Measurements from ENCODE around the gene PPM1H.

Gene PPM1H

DNA sequence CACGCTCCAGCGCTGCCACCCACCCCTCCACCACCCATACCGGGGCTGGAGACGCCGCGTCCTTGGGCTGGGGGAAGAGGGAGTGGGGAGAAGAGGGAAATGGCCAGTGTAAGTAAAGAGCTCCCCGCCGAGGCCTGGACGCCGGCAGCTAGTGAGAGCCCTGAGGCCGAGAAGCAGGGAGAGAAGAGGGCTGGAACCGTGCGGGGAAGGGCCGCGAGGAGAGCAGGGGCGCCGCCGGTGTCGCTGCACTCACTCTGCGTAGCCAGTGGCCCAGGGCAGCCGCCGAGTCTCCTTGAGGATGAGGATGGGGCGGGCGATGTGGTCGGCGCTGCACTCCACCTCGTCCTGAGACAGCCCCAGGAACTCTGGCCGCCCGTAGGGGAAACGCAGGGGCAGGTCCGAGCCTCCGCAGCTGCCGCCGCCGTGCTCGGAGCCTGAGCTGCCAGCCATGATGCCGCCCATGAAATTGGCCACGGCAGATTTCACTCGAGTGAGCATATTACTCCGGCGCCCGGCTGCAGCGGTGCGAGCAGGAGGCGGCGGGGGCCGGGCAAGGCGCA is 631 bp downstream of the PPM1H start:
- H3K4me3 ChIP-seq (ENCODE audit: low read depth, low read length), result peak overlapping the region; percentile 65
- TF ChIP-seq, protein P1, sequence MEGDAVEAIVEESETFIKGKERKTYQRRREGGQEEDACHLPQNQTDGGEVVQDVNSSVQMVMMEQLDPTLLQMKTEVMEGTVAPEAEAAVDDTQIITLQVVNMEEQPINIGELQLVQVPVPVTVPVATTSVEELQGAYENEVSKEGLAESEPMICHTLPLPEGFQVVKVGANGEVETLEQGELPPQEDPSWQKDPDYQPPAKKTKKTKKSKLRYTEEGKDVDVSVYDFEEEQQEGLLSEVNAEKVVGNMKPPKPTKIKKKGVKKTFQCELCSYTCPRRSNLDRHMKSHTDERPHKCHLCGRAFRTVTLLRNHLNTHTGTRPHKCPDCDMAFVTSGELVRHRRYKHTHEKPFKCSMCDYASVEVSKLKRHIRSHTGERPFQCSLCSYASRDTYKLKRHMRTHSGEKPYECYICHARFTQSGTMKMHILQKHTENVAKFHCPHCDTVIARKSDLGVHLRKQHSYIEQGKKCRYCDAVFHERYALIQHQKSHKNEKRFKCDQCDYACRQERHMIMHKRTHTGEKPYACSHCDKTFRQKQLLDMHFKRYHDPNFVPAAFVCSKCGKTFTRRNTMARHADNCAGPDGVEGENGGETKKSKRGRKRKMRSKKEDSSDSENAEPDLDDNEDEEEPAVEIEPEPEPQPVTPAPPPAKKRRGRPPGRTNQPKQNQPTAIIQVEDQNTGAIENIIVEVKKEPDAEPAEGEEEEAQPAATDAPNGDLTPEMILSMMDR (IDR thresholded peaks at IDR 0.05; ENCODE audit: low read depth, low read length), result no peak

DNA sequence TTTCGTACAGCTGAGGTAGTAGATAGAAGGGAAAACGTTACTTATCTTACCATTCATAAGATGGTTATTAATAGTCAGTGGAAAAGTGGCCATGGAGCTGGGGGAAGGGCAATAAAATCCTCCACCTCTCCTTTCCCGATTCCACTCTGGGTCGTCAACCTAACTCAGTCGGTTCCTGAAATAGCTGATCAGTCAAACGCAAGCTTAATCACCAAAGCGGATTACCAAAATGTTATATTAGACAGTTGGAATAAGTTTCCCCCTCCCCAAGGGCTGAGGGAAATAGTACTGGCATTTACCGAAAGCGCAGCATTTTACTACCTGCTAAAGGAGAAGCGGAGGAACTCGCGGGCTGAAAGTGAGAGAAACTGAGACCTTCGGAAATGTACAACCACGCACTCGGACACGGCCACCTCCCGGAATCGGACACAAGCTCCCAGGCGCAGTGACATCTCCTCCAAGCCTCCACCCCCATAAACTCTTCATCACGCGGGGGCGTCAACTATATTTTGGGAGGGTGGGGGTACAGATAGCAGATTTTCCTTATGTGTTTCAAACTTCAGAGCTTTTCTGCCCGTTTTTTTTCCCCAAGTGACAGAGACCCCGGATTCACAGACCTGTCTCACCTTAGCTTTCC is 1.2 kb downstream of the PPM1H start:
- TF ChIP-seq, protein P1 (IDR thresholded peaks at IDR 0.05; ENCODE audit: low read depth, low read length), result no peak
- H3K4me3 ChIP-seq (ENCODE audit: low read depth, low read length), result peak overlapping the region; percentile 65

DNA sequence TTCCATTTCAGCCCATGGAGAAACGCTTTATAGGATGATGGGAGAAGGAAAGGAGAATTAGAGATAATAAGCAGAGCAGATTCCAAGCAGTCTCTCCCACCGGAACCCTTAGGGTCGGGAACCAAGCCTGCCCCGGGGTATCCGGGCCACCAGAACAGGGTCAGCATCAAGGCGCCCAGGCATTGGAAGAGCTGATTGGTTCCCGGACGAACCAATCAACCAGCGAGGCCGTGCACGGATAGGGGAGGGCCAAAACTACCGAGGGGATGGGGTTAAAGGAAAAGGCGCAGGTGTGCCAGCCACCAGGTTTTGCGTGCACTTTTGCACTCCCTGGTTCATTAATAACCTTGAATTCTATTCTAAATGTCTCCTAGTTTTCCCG is 1.7 kb downstream of the PPM1H start:
- TF ChIP-seq, protein P1 (IDR thresholded peaks at IDR 0.05; ENCODE audit: low read depth, low read length), result no peak
- no peak overlapping the region for H3K4me3 ChIP-seq (ENCODE audit: low read depth, low read length)

- TF ChIP-seq, protein P1 (IDR thresholded peaks at IDR 0.05; ENCODE audit: low read depth, low read length), result no peak
Observed at GRCh38 chr12:62931477-62931876, 3.5 kb downstream of the PPM1H start.

DNA sequence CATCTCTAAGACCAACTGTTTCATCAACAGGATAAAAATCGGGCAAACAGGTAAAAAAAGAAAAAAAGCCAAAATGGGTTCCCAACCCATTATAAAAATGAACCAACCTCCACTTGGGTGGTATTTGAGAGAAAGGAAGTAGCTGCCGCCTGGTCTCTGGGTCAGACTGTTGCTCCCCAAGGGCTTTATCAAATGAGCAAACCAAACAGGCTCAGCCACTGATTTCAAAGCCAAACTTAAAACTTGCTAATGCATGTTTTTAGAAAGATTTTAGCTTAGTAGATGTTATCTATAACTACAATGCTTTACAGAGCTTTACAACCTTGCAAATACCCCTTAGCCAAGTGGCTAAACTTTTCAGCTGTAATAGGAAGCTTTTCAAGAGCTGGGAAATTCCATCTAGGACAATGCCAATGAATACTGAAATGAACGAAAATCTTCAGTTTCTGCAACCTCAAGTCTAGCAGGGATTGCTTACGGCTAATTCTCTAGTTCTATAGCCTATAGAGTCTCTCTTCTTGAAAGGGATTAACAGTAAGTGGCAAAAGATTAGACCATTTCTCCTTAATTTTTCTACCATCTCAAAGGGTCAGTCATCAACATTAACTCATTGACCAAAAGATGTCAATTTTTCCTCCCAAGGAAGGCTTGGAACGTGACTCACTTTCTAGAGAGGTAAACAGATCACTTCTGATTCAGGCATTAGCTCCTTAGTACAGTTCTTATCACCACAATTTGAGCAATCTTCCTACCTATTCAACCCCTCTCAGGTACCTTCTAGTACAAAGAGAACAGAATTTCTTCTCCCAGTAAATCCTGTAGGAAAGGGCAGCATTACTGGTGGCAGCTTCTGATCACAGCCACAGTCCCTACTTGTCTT is 4.2 kb downstream of the PPM1H start:
- TF ChIP-seq, protein P1 (IDR thresholded peaks at IDR 0.05; ENCODE audit: low read depth, low read length), result no peak

More at GRCh38 chr12:62931477-62931876, 3.5 kb downstream of the PPM1H start:
- no peak overlapping the region for H3K4me3 ChIP-seq (ENCODE audit: low read depth, low read length)

DNA sequence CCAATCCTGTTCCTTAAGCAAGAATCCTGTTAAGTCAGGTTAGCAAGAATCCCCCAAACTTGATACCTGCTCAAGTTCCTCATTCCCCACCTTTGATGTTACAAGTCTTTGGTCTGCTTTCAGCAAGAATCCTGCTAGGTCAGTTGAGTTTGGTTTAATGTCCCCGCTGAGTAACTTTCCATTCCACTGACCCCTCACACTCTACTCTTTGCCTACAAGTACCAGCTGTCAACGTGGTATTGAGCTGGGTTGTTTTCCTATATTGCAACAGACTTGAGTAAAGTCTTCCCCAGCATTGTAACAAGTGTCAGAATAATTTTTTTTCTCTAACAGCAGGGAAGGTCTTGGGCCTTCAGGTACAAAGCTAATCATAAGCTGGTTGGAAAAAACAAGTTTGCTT is 6.3 kb downstream of the PPM1H start:
- TF ChIP-seq, protein P1 (IDR thresholded peaks at IDR 0.05; ENCODE audit: low read depth, low read length), result no peak

More for the DNA sequence above, 4.2 kb downstream of the PPM1H start:
- no peak overlapping the region for H3K4me3 ChIP-seq (ENCODE audit: low read depth, low read length)

DNA sequence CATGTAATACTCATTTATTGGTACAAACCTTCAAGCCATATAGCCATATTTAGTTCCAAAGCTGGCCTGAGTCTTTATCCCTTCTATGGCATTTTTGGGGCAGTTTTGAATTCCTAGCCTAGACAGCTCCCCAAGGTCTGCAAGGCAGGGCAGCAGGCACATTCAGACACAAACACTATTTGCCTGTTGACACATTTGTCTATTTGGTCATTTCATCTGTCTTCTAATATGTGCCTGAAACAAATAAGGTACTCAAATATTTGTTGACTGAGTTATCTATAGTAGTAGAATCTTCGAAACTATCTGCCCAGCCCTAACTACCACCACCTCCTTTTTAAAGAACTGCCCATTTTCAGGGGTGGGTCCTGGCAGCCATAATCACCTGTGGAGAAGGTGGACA is 9.3 kb downstream of the PPM1H start:
- TF ChIP-seq, protein P1 (IDR thresholded peaks at IDR 0.05; ENCODE audit: low read depth, low read length), result no peak

More for the DNA sequence above, 6.3 kb downstream of the PPM1H start:
- no peak overlapping the region for H3K4me3 ChIP-seq (ENCODE audit: low read depth, low read length)

More for the DNA sequence above, 9.3 kb downstream of the PPM1H start:
- no peak overlapping the region for H3K4me3 ChIP-seq (ENCODE audit: low read depth, low read length)
